Lower leg skin (tissue), 4 donors: ENCODE data around the gene PDGFA. TPM values are rescaled to one million over a fixed set of nuclear protein-coding genes. Genes with fewer than 3 reads are reported as not detected.

Experiments
- DNase-seq, 2 donors: peaks; one replicate each; pipeline ENCODE4 v3.0.0-alpha.2; 2019; ENCODE audit warnings: low spot score in 2 of 2
- H3K4me3 ChIP-seq: fragments of 200-600 bp; sonication (generic); 2 replicates; pipeline ENCODE4 v1.5.1; 2017; ENCODE audit warnings: mild to moderate bottlenecking, low read depth; ENCODE audit not compliant: poor library complexity, severe bottlenecking
- POLR2A ChIP-seq, 2 donors: fragments of 450-650 bp; IDR thresholded peaks; one replicate each; pipeline ENCODE4 v1.6.1; 2016 to 2017; ENCODE audit warnings: antibody characterized with exemption in 2 of 2, mild to moderate bottlenecking in 1 of 2, moderate library complexity in 1 of 2
- WGBS, 2 donors: methylation state at CpG; one replicate each; pipeline ENCODE4 v1.1.5; 2018; 5-methylcytosine and 5-hydroxymethylcytosine counted together
- intact Hi-C: fragments of 100-400 bp; cut with DNase I; formaldehyde crosslinking; loops from one replicate; pipeline ENCODE4 v1.15.0; 2023; ENCODE audit warnings: low total_unique reads
- total RNA-seq, 4 donors: library from RNA; depleted of rRNA; stranded (reverse); fragments of >200 nt; gene quantifications; one replicate each; pipeline ENCODE4 v1.1.0, GENCODE V29; 2016
- TF ChIP-seq, protein P1 (sequence below), 3 donors: fragments of 450-650 bp; IDR thresholded peaks; one replicate each; pipeline ENCODE4 v1.5.1; 2016; ENCODE audit warnings: antibody characterized with exemption in 3 of 3, mild to moderate bottlenecking in 3 of 3, moderate library complexity in 2 of 3

PDGFA gene
- total RNA-seq, 4 donors from 2014 or later: 13.0 to 27.0 (median 20.5) TPM

DNA sequence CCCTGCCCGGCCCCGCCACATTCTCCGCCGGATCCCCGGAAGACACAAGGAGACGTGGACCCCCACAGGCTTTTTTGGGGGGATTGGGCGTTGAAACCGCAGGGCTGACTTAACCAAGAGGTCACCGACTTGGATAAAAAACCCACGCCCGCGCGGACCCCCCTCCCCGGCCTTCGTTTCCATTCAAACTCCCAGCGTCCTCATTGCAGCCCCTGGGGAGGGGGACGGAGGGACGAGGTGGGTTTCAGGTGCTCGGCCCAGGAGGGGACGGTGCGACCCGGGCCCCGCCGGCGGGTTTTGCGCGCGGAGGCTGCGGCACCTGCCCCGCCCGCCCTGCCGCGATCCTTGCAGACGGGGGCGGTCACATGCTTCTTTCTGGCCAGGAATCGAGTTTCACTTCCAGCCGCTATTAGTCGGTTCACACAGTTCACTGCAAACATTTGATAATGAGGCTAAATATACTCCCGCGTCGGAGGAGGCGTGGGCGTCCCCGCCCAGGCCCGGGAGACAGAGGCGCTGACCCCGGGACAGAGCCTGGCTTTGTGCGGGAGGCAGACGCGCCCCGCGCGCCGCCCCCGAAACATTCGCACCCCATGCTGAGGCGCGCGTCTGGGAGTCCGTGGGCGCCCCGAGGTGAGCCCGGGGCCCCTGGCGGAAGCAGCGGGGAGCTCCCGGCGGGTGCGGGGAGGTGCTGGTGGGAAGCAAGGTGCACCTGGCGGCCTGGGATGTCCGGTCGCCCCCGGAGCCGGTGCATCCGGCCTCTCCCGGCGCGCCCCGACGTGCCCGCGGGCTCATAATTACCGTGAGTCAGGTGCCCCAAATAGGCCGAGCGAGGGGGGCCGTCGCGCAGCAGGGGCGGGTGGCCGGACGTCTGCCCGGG is 2.7 kb upstream of the PDGFA start:
- H3K4me3 ChIP-seq: peak overlapping the region; percentile 22
- WGBS, 2 donors: 1% methylated on average over 58 to 83 of the region's 91 CpGs
- intact Hi-C loops: no loop called here
- TF ChIP-seq, protein P1, sequence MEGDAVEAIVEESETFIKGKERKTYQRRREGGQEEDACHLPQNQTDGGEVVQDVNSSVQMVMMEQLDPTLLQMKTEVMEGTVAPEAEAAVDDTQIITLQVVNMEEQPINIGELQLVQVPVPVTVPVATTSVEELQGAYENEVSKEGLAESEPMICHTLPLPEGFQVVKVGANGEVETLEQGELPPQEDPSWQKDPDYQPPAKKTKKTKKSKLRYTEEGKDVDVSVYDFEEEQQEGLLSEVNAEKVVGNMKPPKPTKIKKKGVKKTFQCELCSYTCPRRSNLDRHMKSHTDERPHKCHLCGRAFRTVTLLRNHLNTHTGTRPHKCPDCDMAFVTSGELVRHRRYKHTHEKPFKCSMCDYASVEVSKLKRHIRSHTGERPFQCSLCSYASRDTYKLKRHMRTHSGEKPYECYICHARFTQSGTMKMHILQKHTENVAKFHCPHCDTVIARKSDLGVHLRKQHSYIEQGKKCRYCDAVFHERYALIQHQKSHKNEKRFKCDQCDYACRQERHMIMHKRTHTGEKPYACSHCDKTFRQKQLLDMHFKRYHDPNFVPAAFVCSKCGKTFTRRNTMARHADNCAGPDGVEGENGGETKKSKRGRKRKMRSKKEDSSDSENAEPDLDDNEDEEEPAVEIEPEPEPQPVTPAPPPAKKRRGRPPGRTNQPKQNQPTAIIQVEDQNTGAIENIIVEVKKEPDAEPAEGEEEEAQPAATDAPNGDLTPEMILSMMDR (IDR thresholded peaks at IDR 0.05): no peak
- no peak for TF ChIP-seq POLR2A (IDR thresholded peaks at IDR 0.05)
- no peak for DNase-seq

DNA sequence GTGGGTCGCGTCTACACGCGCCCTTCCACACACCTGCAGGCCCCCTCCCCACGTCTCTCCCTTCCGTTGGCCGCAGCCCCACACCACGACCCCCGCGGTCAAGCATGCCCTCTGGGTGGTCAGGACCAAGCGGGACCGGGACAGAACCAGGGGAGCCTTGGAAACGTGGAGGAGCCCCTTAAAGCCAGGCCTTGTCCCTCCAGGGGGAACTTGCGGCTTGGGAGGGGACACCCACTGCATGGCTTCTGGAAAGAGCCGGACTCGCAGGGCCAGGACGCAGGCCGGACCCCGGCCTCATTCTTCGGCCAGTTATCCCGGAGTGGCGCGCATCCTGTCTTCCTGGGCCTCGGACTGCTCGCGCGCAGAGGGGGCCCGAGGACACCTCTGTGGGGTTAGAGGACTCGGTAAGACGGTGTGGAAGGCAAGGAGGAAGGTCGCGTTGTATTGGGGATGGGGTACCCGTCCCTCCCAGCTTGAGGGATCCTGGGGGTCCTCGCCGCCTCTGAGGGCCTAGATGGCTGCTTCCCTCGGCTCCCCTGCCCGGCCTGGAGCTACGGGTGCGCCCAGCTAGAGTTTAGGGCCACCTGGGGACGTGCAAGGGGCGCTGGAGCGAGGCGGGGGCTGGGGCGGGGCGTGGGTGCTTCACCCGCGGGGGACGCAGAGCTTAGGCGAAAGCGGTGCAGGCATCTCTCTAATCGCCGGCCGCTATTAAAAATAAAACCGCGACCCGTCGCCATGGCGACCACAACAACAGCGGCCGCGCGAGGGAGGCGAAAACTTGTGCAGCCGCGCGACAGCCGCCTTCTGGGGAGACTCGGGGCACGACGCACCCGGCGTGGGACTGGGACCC is 1.8 kb upstream of the PDGFA start:
- TF ChIP-seq, protein P1 (IDR thresholded peaks at IDR 0.05): no peak
- no peak for TF ChIP-seq POLR2A (IDR thresholded peaks at IDR 0.05)
- no peak overlapping the region for H3K4me3 ChIP-seq

DNA sequence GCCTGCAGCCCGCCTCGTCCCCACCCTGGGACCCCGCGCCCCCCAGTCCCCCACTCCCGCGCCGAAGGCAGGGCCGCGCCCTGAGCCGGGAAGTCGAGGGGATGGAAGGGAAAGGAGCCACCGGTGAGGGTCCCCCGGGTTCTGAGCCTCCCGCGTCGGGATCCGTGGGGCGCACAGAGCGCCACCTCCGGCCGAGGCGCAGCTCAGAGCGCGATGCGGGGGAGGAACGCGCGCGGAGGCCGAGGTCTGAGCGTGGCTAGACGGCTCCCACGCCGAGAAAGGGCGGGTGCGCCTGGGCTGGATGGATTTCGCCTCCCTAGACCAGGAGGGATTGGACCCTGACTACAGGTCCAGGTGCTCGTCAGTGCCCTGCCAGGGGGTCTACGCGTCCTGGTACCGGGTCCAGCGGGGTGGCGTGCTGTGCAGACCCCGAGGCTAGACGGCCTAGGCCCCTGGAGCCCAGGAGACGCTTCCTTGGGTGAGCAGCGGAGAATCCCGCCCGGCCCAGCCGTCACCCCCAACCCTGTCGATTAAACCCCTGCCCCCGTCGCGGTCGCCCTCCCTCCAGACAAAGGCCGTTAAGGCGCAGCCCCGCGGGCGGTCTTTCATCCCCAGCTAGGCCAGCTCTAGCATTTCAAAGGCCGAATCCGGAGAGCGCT is 986 bp upstream of the PDGFA start:
- no peak for DNase-seq
- H3K4me3 ChIP-seq: no peak overlapping the region
- TF ChIP-seq, protein P1 (IDR thresholded peaks at IDR 0.05): no peak
- no peak for TF ChIP-seq POLR2A (IDR thresholded peaks at IDR 0.05)
- intact Hi-C loops: no loop called here
- WGBS, 2 donors: 12 to 14% methylated on average over 23 to 38 of the region's 63 CpGs

More for the DNA sequence above, 1.8 kb upstream of the PDGFA start:
- intact Hi-C loops: no loop called here
- no peak for DNase-seq
- WGBS, 2 donors: 7 to 11% methylated on average over 42 to 63 of the region's 72 CpGs

DNA sequence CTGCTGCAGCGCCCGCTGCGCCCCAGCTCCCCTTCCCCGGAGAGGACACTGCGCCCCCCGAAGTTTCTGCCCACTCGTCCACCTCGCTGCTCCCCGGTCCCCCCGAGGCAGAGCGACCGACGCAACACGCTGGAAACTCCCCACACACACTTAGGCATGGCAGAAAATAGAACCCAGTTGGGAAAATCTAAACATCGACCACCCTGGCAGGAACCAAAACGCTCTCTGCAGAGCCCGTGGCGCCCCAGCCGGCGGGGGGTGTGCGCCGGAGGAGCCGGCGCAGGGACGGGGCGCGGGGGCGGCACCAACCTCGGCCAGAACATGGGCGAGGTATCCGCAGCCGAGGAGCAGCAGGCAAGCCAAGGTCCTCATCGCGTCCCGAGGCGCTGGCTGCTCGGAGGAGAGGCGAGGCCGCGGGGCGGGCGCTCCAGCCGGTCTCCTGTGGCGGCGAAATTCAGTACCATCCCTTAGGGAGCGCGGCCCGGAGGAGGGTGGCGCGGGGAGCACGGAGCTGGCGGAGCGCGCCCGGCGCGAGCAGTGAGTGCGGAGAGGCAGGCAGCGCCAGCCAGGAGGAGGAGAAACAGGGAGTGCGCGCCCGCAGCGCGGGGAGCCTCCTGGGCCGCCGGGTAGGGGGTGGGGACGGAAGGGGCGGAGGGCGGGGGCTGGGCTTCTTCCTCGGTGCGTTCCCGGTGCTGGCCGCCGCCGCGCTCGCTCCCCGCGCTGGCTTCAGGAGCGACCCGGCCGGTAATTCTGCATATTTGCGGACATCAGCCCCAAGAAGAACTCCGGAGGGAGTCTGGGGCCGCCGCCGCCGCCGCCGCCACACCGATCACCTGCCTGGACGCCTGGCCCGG is 789 bp downstream of the PDGFA start:
- intact Hi-C loops: no loop called here
- peak overlapping the region; percentile 49 for H3K4me3 ChIP-seq
- DNase-seq: peak; percentile 59 to 95
- WGBS, 2 donors: 1 to 2% methylated on average over 62 to 89 of the region's 93 CpGs
- TF ChIP-seq, protein P1 (IDR thresholded peaks at IDR 0.05): no peak
- TF ChIP-seq POLR2A (IDR thresholded peaks at IDR 0.05): no peak
